GM18951 (cell line): ENCODE results near the gene CCDC7.
"Not testable (repeated sequence)": the region's sequence is repeated elsewhere in the genome, so short reads cannot be mapped to it uniquely, and the experiment has no call there.

ENCODE experiments used
- POLR2A ChIP-seq: IDR thresholded peaks from 4 replicates; pipeline ENCODE4 v1.6.1; 2011; ENCODE audit warnings: mild to moderate bottlenecking; ENCODE audit not compliant: insufficient read length, insufficient read depth; ENCODE audit errors: extremely low read depth
- in situ Hi-C: fragments of 300-500 bp; cut with MboI; formaldehyde crosslinking; loops from one replicate; pipeline ENCODE4 v1.12.0; 2022; ENCODE audit warnings: low sequenced_read_pairs, mixed read lengths, inconsistent platforms; ENCODE audit not compliant: unreplicated experiment

Gene CCDC7

GRCh38 chr10:32909456-32909855 lies 463.5 kb downstream of the CCDC7 start:
- in situ Hi-C loops, result no loop called here
- no peak for TF ChIP-seq POLR2A

GRCh38 chr10:32909970-32910369 lies 464.0 kb downstream of the CCDC7 start:
- in situ Hi-C loops, result not testable (repeated sequence)

- TF ChIP-seq POLR2A, result no peak
- in situ Hi-C loops, result no loop called here
These were observed 465.5 kb downstream of the CCDC7 start for GRCh38 chr10:32911285-32912016.

- in situ Hi-C loops, result not testable (repeated sequence)
These were observed 471.9 kb downstream of the CCDC7 start for GRCh38 chr10:32917817-32918216.

- TF ChIP-seq POLR2A, result no peak
- in situ Hi-C loops, result no loop called here
These were observed 476.2 kb downstream of the CCDC7 start for GRCh38 chr10:32922170-32922569.

GRCh38 chr10:32923134-32923533 lies 477.2 kb downstream of the CCDC7 start:
- in situ Hi-C loops, result no loop called here
- TF ChIP-seq POLR2A, result no peak

GRCh38 chr10:32923849-32924248 lies 477.9 kb downstream of the CCDC7 start:
- in situ Hi-C loops, result no loop called here
- TF ChIP-seq POLR2A, result no peak
